Smooth muscle cell (in vitro differentiated cells): Measurements from ENCODE around the gene CYSRT1. TPM values are rescaled to one million over a fixed set of nuclear protein-coding genes. Genes with fewer than 3 reads are reported as not detected.

Source experiments
- DNase-seq: peaks from one replicate; lab custom pipeline; 2025; ENCODE audit not compliant: unreplicated experiment; lab: John Stamatoyannopoulos, UW
- H2AFZ ChIP-seq: fragments of 200-600 bp; sonication (generic); 2 replicates; pipeline ENCODE4 v1.6.0; 2016; ENCODE audit warnings: antibody characterized with exemption, low read depth, mild to moderate bottlenecking
- H3F3A ChIP-seq: fragments of 200-600 bp; sonication (generic); 2 replicates; pipeline ENCODE4 v1.6.0; 2017; ENCODE audit warnings: antibody characterized with exemption, low read depth
- H3K27ac ChIP-seq: fragments of 200-600 bp; sonication (generic); 2 replicates; pipeline ENCODE4 v1.5.1; 2016; ENCODE audit warnings: low read depth, mild to moderate bottlenecking
- H3K27me3 ChIP-seq: fragments of 200-600 bp; sonication (generic); 2 replicates; pipeline ENCODE4 v1.6.1; 2016; ENCODE audit warnings: low read depth, mild to moderate bottlenecking
- H3K36me3 ChIP-seq: fragments of 200-600 bp; sonication (generic); 2 replicates; pipeline ENCODE4 v1.5.1; 2016; ENCODE audit warnings: low read depth
- H3K4me1 ChIP-seq: fragments of 200-600 bp; sonication (generic); 2 replicates; pipeline ENCODE4 v1.5.1; 2016; ENCODE audit warnings: low read depth
- H3K4me2 ChIP-seq: fragments of 200-600 bp; sonication (generic); 2 replicates; pipeline ENCODE4 v1.6.0; 2016; ENCODE audit warnings: mild to moderate bottlenecking
- H3K4me3 ChIP-seq: fragments of 200-600 bp; sonication (generic); 2 replicates; pipeline ENCODE4 v1.5.1; 2016; ENCODE audit warnings: mild to moderate bottlenecking
- H3K79me2 ChIP-seq: fragments of 200-600 bp; sonication (generic); 2 replicates; pipeline ENCODE4 v1.6.0; 2016; ENCODE audit warnings: low read depth, mild to moderate bottlenecking
- H3K9ac ChIP-seq: fragments of 200-600 bp; sonication (generic); 2 replicates; pipeline ENCODE4 v1.6.0; 2016; ENCODE audit warnings: low read depth
- H3K9me3 ChIP-seq: fragments of 200-600 bp; sonication (generic); replicated peaks from 2 replicates; pipeline ENCODE4 v1.5.1; 2016; ENCODE audit warnings: low read depth
- H4K20me1 ChIP-seq: fragments of 200-600 bp; sonication (generic); 2 replicates; pipeline ENCODE4 v1.6.0; 2016; ENCODE audit warnings: low read depth
- WGBS: methylation state at CpG from one replicate; pipeline ENCODE4 v1.1.7; 2016; ENCODE audit warnings: low lambda C conversion rate; 5-methylcytosine and 5-hydroxymethylcytosine counted together
- polyA plus RNA-seq: library from polyadenylated mRNA; unstranded; fragments of >200 nt; fragmentation: Nextera tagmentation; extraction: Ambion mirVana; gene quantifications from 2 replicates; pipeline ENCODE4 v1.2.1, GENCODE V29; 2016
- total RNA-seq: library from RNA; depleted of rRNA; stranded (reverse); fragments of >200 nt; gene quantifications from 2 replicates; pipeline ENCODE4 v1.2.3, GENCODE V29; 2014
- TF ChIP-seq, protein P1 (sequence below): fragments of 200-600 bp; sonication (generic); IDR thresholded peaks from 2 replicates; pipeline ENCODE4 v1.5.1; 2017; ENCODE audit warnings: borderline replicate concordance, mild to moderate bottlenecking, antibody characterized with exemption; ENCODE audit not compliant: insufficient read depth, poor library complexity, severe bottlenecking

The CYSRT1 gene
- total and polyA plus RNA-seq, 2 experiments from 2014 or later, result 2.3 to 2.4 TPM

DNA sequence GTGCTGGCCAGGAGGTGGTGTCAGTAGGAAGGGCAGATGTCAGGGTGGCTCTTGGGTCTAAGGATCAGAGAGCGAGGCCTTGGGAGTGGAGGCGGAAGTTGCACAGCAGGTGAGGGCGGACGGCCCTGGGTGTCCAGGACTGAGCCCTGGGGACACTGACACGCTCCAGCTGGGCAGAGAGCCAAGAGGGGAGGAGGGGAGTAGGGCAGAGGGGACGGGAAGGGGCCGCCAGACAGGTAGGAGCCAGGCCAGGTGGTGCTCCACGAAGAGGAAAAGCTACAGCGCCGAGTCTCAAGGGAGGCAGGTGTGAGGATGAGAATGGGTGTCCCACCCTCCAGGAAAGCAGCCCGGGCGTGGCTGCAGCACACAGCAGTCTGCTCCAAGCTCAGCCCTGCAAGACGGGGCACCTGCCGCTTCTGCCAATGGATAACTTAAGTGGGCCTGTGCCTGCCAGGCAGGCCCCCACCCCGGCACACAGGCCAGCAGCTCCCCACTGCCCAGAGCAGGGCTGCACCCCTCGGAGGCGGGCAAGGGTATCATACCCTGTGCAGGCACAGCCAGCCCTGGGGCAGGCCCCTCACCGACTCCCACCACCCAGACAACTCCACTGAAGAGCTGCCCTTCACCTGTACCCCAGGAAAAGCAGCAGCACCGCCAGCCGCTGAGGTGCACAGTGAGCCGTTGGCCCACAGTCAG is 29.3 kb upstream of the CYSRT1 start:
- Histone ChIP-seq H3K79me2 (peaks cover 45% of the 10 kb centered on the region), H4K20me1 (peaks cover 64% of the 10 kb centered on the region), H3K9ac (no peak overlapping the region)

DNA sequence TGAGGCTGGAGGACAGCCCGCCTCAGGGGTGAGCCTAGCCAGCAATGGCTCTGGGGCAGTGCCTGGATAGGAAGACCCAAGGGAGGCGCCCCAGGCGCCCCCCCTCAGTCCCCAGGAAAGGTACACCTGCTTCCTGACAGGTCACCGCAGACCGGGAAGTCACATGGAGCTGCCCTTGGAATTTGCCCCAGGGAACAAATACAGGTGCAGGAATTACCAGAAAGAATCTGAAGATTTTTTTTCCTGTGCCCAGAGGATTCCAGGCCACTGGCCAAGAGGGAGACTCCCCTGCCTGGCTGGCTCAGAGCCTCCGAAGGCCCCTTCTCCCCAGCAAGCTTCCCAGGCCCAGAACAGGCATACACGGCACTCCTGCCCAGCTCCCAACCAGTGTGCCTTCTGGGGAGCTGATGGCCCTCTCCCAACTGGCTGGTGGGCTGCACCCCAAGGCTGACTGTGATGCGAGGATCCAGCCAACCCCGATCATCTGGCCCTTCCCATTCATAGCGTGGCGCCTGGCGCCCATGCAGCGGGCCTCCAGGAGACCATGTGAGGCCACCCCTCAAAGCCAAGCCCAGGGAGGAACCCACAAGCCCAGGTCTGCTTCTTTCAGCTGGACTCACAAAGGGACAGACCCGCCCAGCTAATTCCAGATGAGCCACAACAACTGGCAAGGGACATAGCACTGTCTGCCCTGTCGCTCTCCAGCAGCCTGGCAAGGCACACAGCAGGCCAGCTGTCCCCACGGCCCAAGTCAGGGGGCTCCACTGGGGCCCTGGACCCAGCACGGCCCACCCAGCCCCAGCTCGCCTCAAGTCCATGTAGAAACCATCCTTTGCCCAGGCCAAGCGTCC is 26.7 kb upstream of the CYSRT1 start:
- H2AFZ ChIP-seq, result no peak overlapping the region
- TF ChIP-seq, protein P1, sequence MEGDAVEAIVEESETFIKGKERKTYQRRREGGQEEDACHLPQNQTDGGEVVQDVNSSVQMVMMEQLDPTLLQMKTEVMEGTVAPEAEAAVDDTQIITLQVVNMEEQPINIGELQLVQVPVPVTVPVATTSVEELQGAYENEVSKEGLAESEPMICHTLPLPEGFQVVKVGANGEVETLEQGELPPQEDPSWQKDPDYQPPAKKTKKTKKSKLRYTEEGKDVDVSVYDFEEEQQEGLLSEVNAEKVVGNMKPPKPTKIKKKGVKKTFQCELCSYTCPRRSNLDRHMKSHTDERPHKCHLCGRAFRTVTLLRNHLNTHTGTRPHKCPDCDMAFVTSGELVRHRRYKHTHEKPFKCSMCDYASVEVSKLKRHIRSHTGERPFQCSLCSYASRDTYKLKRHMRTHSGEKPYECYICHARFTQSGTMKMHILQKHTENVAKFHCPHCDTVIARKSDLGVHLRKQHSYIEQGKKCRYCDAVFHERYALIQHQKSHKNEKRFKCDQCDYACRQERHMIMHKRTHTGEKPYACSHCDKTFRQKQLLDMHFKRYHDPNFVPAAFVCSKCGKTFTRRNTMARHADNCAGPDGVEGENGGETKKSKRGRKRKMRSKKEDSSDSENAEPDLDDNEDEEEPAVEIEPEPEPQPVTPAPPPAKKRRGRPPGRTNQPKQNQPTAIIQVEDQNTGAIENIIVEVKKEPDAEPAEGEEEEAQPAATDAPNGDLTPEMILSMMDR, result no peak
- H3K4me1 ChIP-seq, result peaks cover 21% of the 10 kb centered on the region
- H3K9ac ChIP-seq, result no peak overlapping the region
- peaks cover 50% of the 10 kb centered on the region for H3K79me2 ChIP-seq
- H3K4me2 ChIP-seq, result peak overlapping the region; percentile 86
- H3K27ac ChIP-seq, result no peak overlapping the region
- H3K27me3 ChIP-seq, result no peaks in the 10 kb centered on the region
- H3F3A ChIP-seq, result no peaks in the 10 kb centered on the region
- H3K4me3 ChIP-seq, result peak overlapping the region; percentile 59
- DNase-seq, result no peak
- H4K20me1 ChIP-seq, result peaks cover 64% of the 10 kb centered on the region
- H3K36me3 ChIP-seq, result no peaks in the 10 kb centered on the region
- no peaks in the 10 kb centered on the region for H3K9me3 ChIP-seq
- 85% methylated on average over 19 of the region's 19 CpGs for WGBS

More for the DNA sequence above, 29.3 kb upstream of the CYSRT1 start:
- Histone ChIP-seq H3K4me3 (no peak overlapping the region), H3K27me3 (no peaks in the 10 kb centered on the region), H3K9me3 (no peaks in the 10 kb centered on the region), H3K4me2 (no peak overlapping the region), H2AFZ (no peak overlapping the region), H3K4me1 (peaks cover 15% of the 10 kb centered on the region), H3K36me3 (no peaks in the 10 kb centered on the region), H3F3A (no peaks in the 10 kb centered on the region), H3K27ac (no peak overlapping the region)
- no peak for DNase-seq
- TF ChIP-seq, protein P1, result no peak
- 94% methylated on average over 21 of the region's 21 CpGs for WGBS

DNA sequence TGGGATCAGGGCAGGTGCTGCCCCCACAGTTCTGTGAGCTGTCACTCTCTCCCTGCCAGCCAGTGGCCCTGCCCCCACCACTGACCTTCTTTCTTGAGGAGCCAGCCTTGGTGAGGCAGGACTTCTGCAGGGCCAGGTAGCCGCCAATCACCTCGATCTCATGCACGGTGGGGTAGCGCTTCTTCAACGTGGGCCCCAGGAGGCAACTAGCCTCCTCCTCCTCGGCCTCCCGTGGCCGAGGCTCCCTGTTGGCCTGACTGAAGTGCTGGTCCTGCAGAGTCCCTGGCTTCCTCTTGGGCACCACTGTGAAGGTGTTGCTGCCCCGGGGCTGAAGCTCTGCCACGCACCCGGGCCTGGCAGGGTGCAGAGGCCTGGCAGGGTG is 26.1 kb upstream of the CYSRT1 start:
- Histone ChIP-seq H3F3A (no peaks in the 10 kb centered on the region), H4K20me1 (peaks cover 59% of the 10 kb centered on the region), H3K4me2 (peak overlapping the region; percentile 86), H3K79me2 (peaks cover 56% of the 10 kb centered on the region), H3K9me3 (no peaks in the 10 kb centered on the region), H3K27ac (no peak overlapping the region), H3K27me3 (no peaks in the 10 kb centered on the region), H3K9ac (peak overlapping the region; percentile 17), H3K4me3 (peak overlapping the region; percentile 59), H2AFZ (no peak overlapping the region), H3K4me1 (peaks cover 22% of the 10 kb centered on the region), H3K36me3 (no peaks in the 10 kb centered on the region)
- TF ChIP-seq, protein P1, result no peak
- WGBS, result 77% methylated on average over 11 of the region's 11 CpGs
- DNase-seq, result no peak
